KMS-11 (cell line): ENCODE results near the gene CAPN9.

Experiments
- H2AFZ ChIP-seq: fragments of 200-600 bp; sonication (generic); 2 replicates; pipeline ENCODE4 v1.6.1; 2016; ENCODE audit warnings: antibody characterized with exemption, mixed run types, low read depth
- H3K27ac ChIP-seq: fragments of 200-600 bp; sonication (generic); 2 replicates; pipeline ENCODE4 v1.6.1; 2016; ENCODE audit warnings: mild to moderate bottlenecking, mixed run types
- H3K27me3 ChIP-seq: fragments of 200-600 bp; sonication (generic); 2 replicates; pipeline ENCODE4 v1.6.1; 2017; ENCODE audit warnings: mild to moderate bottlenecking, low read depth, mixed run types, moderate library complexity; ENCODE audit not compliant: insufficient read depth
- H3K36me3 ChIP-seq: fragments of 200-600 bp; sonication (generic); 2 replicates; pipeline ENCODE4 v1.6.1; 2017; ENCODE audit warnings: mild to moderate bottlenecking, mixed run types; ENCODE audit not compliant: insufficient read depth
- H3K4me1 ChIP-seq: fragments of 200-600 bp; sonication (generic); 2 replicates; pipeline ENCODE4 v1.6.1; 2016; ENCODE audit warnings: mild to moderate bottlenecking, low read depth, mixed run types; ENCODE audit not compliant: poor library complexity, severe bottlenecking
- H3K4me2 ChIP-seq: fragments of 200-600 bp; sonication (generic); 2 replicates; pipeline ENCODE4 v1.7.0; 2016; ENCODE audit warnings: mild to moderate bottlenecking, mixed run types
- H3K4me3 ChIP-seq: fragments of 200-600 bp; sonication (generic); IDR thresholded peaks from 2 replicates; pipeline ENCODE4 v1.6.1; 2017; ENCODE audit warnings: low read depth, low read length, mixed read lengths; ENCODE audit not compliant: insufficient read depth
- H3K79me2 ChIP-seq: fragments of 200-600 bp; sonication (generic); 2 replicates; pipeline ENCODE4 v1.6.1; 2016; ENCODE audit warnings: low read depth, mixed run types; ENCODE audit not compliant: insufficient read depth
- H3K9ac ChIP-seq: fragments of 200-600 bp; sonication (generic); 2 replicates; pipeline ENCODE4 v1.6.1; 2016; ENCODE audit warnings: mild to moderate bottlenecking, mixed run types
- H4K20me1 ChIP-seq: fragments of 200-600 bp; sonication (generic); 2 replicates; pipeline ENCODE4 v1.6.1; 2016; ENCODE audit warnings: mild to moderate bottlenecking, mixed run types; ENCODE audit not compliant: insufficient read depth
- CTCF ChIP-seq: fragments of 200-600 bp; sonication (generic); conservative IDR thresholded peaks from 2 replicates; pipeline ENCODE4 v1.6.1; 2017; ENCODE audit warnings: low read depth, mild to moderate bottlenecking, antibody characterized with exemption, low read length, moderate library complexity, mixed read lengths

CAPN9 gene

GRCh38 chr1:230701434-230701833 lies 45.8 kb upstream of the CAPN9 start:
- no peak for TF ChIP-seq CTCF

GRCh38 chr1:230701895-230702768 lies 45.1 kb upstream of the CAPN9 start:
- Histone ChIP-seq H3K36me3 (no peaks in the 10 kb centered on the region), H2AFZ (no peak overlapping the region), H4K20me1 (no peaks in the 10 kb centered on the region), H3K27me3 (no peaks in the 10 kb centered on the region), H3K27ac (no peak overlapping the region), H3K4me3 (no peak overlapping the region), H3K4me2 (no peak overlapping the region), H3K4me1 (no peaks in the 10 kb centered on the region), H3K79me2 (no peaks in the 10 kb centered on the region), H3K9ac (no peak overlapping the region)
- TF ChIP-seq CTCF, result no peak

More at GRCh38 chr1:230701434-230701833, 45.8 kb upstream of the CAPN9 start:
- H3K4me1 ChIP-seq, result no peaks in the 10 kb centered on the region
- no peaks in the 10 kb centered on the region for H4K20me1 ChIP-seq
- H3K4me3 ChIP-seq, result no peak overlapping the region
- H3K36me3 ChIP-seq, result no peaks in the 10 kb centered on the region
- no peak overlapping the region for H3K9ac ChIP-seq
- H3K27me3 ChIP-seq, result no peaks in the 10 kb centered on the region
- no peak overlapping the region for H2AFZ ChIP-seq
- H3K79me2 ChIP-seq, result no peaks in the 10 kb centered on the region
- no peak overlapping the region for H3K27ac ChIP-seq
- H3K4me2 ChIP-seq, result no peak overlapping the region

- no peaks in the 10 kb centered on the region for H3K79me2 ChIP-seq
- H3K27me3 ChIP-seq, result no peaks in the 10 kb centered on the region
- H3K4me2 ChIP-seq, result no peak overlapping the region
- TF ChIP-seq CTCF, result no peak
- no peaks in the 10 kb centered on the region for H3K4me1 ChIP-seq
- H4K20me1 ChIP-seq, result no peaks in the 10 kb centered on the region
- no peak overlapping the region for H2AFZ ChIP-seq
- no peak overlapping the region for H3K4me3 ChIP-seq
- no peaks in the 10 kb centered on the region for H3K36me3 ChIP-seq
- no peak overlapping the region for H3K9ac ChIP-seq
- no peak overlapping the region for H3K27ac ChIP-seq
Observed at GRCh38 chr1:230702934-230703678, 44.1 kb upstream of the CAPN9 start.

GRCh38 chr1:230703679-230704385 lies 43.4 kb upstream of the CAPN9 start:
- Histone ChIP-seq H2AFZ (no peak overlapping the region), H3K9ac (no peak overlapping the region), H3K79me2 (no peaks in the 10 kb centered on the region), H3K27me3 (no peaks in the 10 kb centered on the region), H3K36me3 (no peaks in the 10 kb centered on the region), H3K4me2 (no peak overlapping the region), H3K4me1 (no peaks in the 10 kb centered on the region), H3K4me3 (no peak overlapping the region), H4K20me1 (no peaks in the 10 kb centered on the region), H3K27ac (no peak overlapping the region)
- TF ChIP-seq CTCF, result no peak
